GM21786 (cell line): ENCODE data around the gene VAT1L.

ENCODE experiments used
- ATAC-seq: cut with Tn5 transposase; IDR thresholded peaks from one replicate; pipeline ENCODE4 v1.9.1; 2021; ENCODE audit not compliant: unreplicated experiment

The VAT1L gene

GRCh38 chr16:77833921-77834634, 45.7 kb downstream of the VAT1L start:
- no peak for ATAC-seq

- no peak for ATAC-seq
These were observed 46.5 kb downstream of the VAT1L start for GRCh38 chr16:77834635-77835540.

- ATAC-seq, result no peak
These were observed 48.4 kb downstream of the VAT1L start for GRCh38 chr16:77836801-77837200.

GRCh38 chr16:77838597-77839255, 50.4 kb downstream of the VAT1L start:
- ATAC-seq, result no peak

GRCh38 chr16:77840093-77840492, 51.7 kb downstream of the VAT1L start:
- ATAC-seq, result no peak

GRCh38 chr16:77840673-77841501, 52.5 kb downstream of the VAT1L start:
- no peak for ATAC-seq

GRCh38 chr16:77841502-77841763, 53.1 kb downstream of the VAT1L start:
- no peak for ATAC-seq

GRCh38 chr16:77842468-77842867, 54.1 kb downstream of the VAT1L start:
- ATAC-seq, result no peak

- ATAC-seq, result no peak
These were observed 55.0 kb downstream of the VAT1L start for GRCh38 chr16:77843405-77843804.

- ATAC-seq, result no peak
These were observed 56.4 kb downstream of the VAT1L start for GRCh38 chr16:77844801-77845200.

GRCh38 chr16:77849646-77850258, 61.4 kb downstream of the VAT1L start:
- no peak for ATAC-seq

- ATAC-seq, result no peak
These were observed 62.4 kb downstream of the VAT1L start for GRCh38 chr16:77850636-77851333.

GRCh38 chr16:77853161-77853560, 64.8 kb downstream of the VAT1L start:
- ATAC-seq, result no peak

- ATAC-seq, result no peak
These were observed 68.2 kb downstream of the VAT1L start for GRCh38 chr16:77856438-77857160.

GRCh38 chr16:77858060-77858459, 69.7 kb downstream of the VAT1L start:
- no peak for ATAC-seq

- no peak for ATAC-seq
These were observed 71.3 kb downstream of the VAT1L start for GRCh38 chr16:77859493-77860232.

GRCh38 chr16:77860953-77861352, 72.6 kb downstream of the VAT1L start:
- no peak for ATAC-seq

GRCh38 chr16:77863250-77863649, 74.9 kb downstream of the VAT1L start:
- ATAC-seq, result no peak

GRCh38 chr16:77866752-77867151, 78.4 kb downstream of the VAT1L start:
- ATAC-seq, result no peak
